ENCODE results near the gene SLC43A3. TPM values are rescaled to one million over a fixed set of nuclear protein-coding genes. Genes with fewer than 3 reads are reported as not detected.

SLC43A3 gene
- total and polyA plus RNA-seq, 2 experiments from 2014 or later: 23.2 to 33.3 TPM

- Histone ChIP-seq H3K9ac (no peak overlapping the region), H3K4me1 (ENCODE audit: insufficient read depth) (no peaks in the 10 kb centered on the region; the same call in 1 of the 2 replicates), H3K9me2 (ENCODE audit: insufficient read depth) (no peaks in the 10 kb centered on the region), H4K20me1 (ENCODE audit: insufficient read depth) (no peaks in the 10 kb centered on the region), H2AFZ (no peak overlapping the region), H3K9me3 (ENCODE audit: low read depth) (no peaks in the 10 kb centered on the region), H3K36me3 (ENCODE audit: low read depth) (no peaks in the 10 kb centered on the region), H3K27ac (no peak overlapping the region), H3F3A (ENCODE audit: insufficient read depth) (0 out of 2 replicates have a peak, but pooled peaks cover 5% of the 10 kb centered on the region), H3K4me3 (no peak overlapping the region), H3K79me2 (ENCODE audit: insufficient read depth) (no peaks in the 10 kb centered on the region), H3K4me2 (ENCODE audit: unreplicated experiment) (no peak overlapping the region), H3K27me3 (replicated peaks; ENCODE audit: insufficient read depth) (no peaks in the 10 kb centered on the region)
- WGBS, 2 experiments (ENCODE audit: low coverage in 1 of 2, low lambda C conversion rate in 2 of 2, missing lambda C conversion rate in 2 of 2): 66% methylated on average over 8 of the region's 8 CpGs
- in situ Hi-C loops (cut with MboI): no loop called here
- TF ChIP-seq EZH2 (IDR thresholded peaks at IDR 0.05; ENCODE audit: insufficient read depth, poor library complexity, severe bottlenecking): no peak
- no peak for DNase-seq
Measured at GRCh38 chr11:57392066-57392762, 34.7 kb downstream of the SLC43A3 start.

- no peaks in the 10 kb centered on the region for H3K27me3 ChIP-seq (replicated peaks; ENCODE audit: insufficient read depth)
- H3K4me1 ChIP-seq (ENCODE audit: insufficient read depth): no peaks in the 10 kb centered on the region; the same call in 1 of the 2 replicates
- H3K27ac ChIP-seq: no peak overlapping the region
- H4K20me1 ChIP-seq (ENCODE audit: insufficient read depth): no peaks in the 10 kb centered on the region
- WGBS, 2 experiments (ENCODE audit: low coverage in 1 of 2, low lambda C conversion rate in 2 of 2, missing lambda C conversion rate in 2 of 2): 23 to 27% methylated on average over 2 of the region's 2 CpGs
- 0 out of 2 replicates have a peak, but pooled peaks cover 5% of the 10 kb centered on the region for H3F3A ChIP-seq (ENCODE audit: insufficient read depth)
- no peaks in the 10 kb centered on the region for H3K9me3 ChIP-seq (ENCODE audit: low read depth)
- in situ Hi-C loops (cut with MboI): no loop called here
- no peak overlapping the region for H2AFZ ChIP-seq
- DNase-seq: peak; percentile 51
- no peaks in the 10 kb centered on the region for H3K36me3 ChIP-seq (ENCODE audit: low read depth)
- no peaks in the 10 kb centered on the region for H3K79me2 ChIP-seq (ENCODE audit: insufficient read depth)
- no peak overlapping the region for H3K4me3 ChIP-seq
- no peak overlapping the region for H3K9ac ChIP-seq
- H3K4me2 ChIP-seq (ENCODE audit: unreplicated experiment): no peak overlapping the region
- no peaks in the 10 kb centered on the region for H3K9me2 ChIP-seq (ENCODE audit: insufficient read depth)
- TF ChIP-seq EZH2 (IDR thresholded peaks at IDR 0.05; ENCODE audit: insufficient read depth, poor library complexity, severe bottlenecking): no peak
- TF ChIP-seq EZH2phosphoT487 (IDR thresholded peaks at IDR 0.05; ENCODE audit: insufficient read depth, low read depth): no peak
Measured at GRCh38 chr11:57391539-57391938, 35.4 kb downstream of the SLC43A3 start.

- in situ Hi-C loops (cut with MboI): no loop called here
- no peak overlapping the region for H2AFZ ChIP-seq
- 93 to 98% methylated on average over 3 of the region's 3 CpGs for WGBS, 2 experiments (ENCODE audit: low coverage in 1 of 2, low lambda C conversion rate in 2 of 2, missing lambda C conversion rate in 2 of 2)
Measured at GRCh38 chr11:57391111-57391510, 35.8 kb downstream of the SLC43A3 start.

DNA sequence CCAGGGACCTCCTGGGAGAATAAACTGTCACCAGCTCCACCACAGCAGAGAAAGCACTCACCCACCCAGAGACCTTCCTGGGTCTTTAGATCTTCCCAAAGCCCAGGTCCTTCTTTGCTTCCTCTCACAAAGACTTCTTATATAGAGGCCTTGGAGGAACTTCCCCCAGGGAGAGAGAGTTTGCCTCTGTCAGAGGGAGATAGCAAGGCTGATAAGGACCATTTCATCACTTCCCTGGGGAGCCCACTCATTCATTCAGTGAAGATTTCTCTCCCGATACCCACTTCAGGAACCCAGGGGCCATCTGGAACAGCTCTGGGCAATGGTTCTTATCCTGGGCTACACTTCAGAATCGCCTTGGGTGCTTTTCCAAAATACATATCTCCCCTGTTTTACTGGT is 36.4 kb downstream of the SLC43A3 start, which contains the start of gene PRG2:
Gene PRG2, minus strand, starts transcription at position 116 of the 400 bp plus-strand sequence. CDS start 706 bp downstream, outside the sequence.
- 76 to 83% methylated on average over 2 of the region's 2 CpGs for WGBS, 2 experiments (ENCODE audit: low coverage in 1 of 2, low lambda C conversion rate in 2 of 2, missing lambda C conversion rate in 2 of 2)
- Histone ChIP-seq H3K4me1 (ENCODE audit: insufficient read depth) (no peaks in the 10 kb centered on the region; the same call in 1 of the 2 replicates), H3K27me3 (replicated peaks; ENCODE audit: insufficient read depth) (no peaks in the 10 kb centered on the region), H3K4me2 (ENCODE audit: unreplicated experiment) (no peak within 1 kb of the TSS), H3K79me2 (ENCODE audit: insufficient read depth) (no peaks in the 10 kb centered on the region), H3K4me3 (no peak within 1 kb of the TSS), H3K27ac (no peak within 1 kb of the TSS), H3F3A (ENCODE audit: insufficient read depth) (0 out of 2 replicates have a peak, but pooled peaks cover 5% of the 10 kb centered on the region), H4K20me1 (ENCODE audit: insufficient read depth) (no peaks in the 10 kb centered on the region), H3K36me3 (ENCODE audit: low read depth) (no peaks in the 10 kb centered on the region), H2AFZ (no peak within 1 kb of the TSS), H3K9me3 (ENCODE audit: low read depth) (no peaks in the 10 kb centered on the region), H3K9ac (no peak within 1 kb of the TSS), H3K9me2 (ENCODE audit: insufficient read depth) (no peaks in the 10 kb centered on the region)
- TF ChIP-seq EZH2 (IDR thresholded peaks at IDR 0.05; ENCODE audit: insufficient read depth, poor library complexity, severe bottlenecking) (no peak), EZH2phosphoT487 (IDR thresholded peaks at IDR 0.05; ENCODE audit: insufficient read depth, low read depth) (no peak)
- no peak for DNase-seq
- in situ Hi-C loops (cut with MboI): no loop called here

More at GRCh38 chr11:57391111-57391510, 35.8 kb downstream of the SLC43A3 start:
- Histone ChIP-seq H3K9ac (no peak overlapping the region), H3K4me3 (no peak overlapping the region), H3K36me3 (ENCODE audit: low read depth) (no peaks in the 10 kb centered on the region), H3K4me1 (ENCODE audit: insufficient read depth) (no peaks in the 10 kb centered on the region; the same call in 1 of the 2 replicates), H3K27ac (no peak overlapping the region), H3K79me2 (ENCODE audit: insufficient read depth) (no peaks in the 10 kb centered on the region), H4K20me1 (ENCODE audit: insufficient read depth) (no peaks in the 10 kb centered on the region), H3K4me2 (ENCODE audit: unreplicated experiment) (no peak overlapping the region), H3K9me3 (ENCODE audit: low read depth) (no peaks in the 10 kb centered on the region), H3K9me2 (ENCODE audit: insufficient read depth) (no peaks in the 10 kb centered on the region), H3K27me3 (replicated peaks; ENCODE audit: insufficient read depth) (no peaks in the 10 kb centered on the region), H3F3A (ENCODE audit: insufficient read depth) (0 out of 2 replicates have a peak, but pooled peaks cover 5% of the 10 kb centered on the region)
- no peak for DNase-seq
- TF ChIP-seq EZH2 (IDR thresholded peaks at IDR 0.05; ENCODE audit: insufficient read depth, poor library complexity, severe bottlenecking) (no peak), EZH2phosphoT487 (IDR thresholded peaks at IDR 0.05; ENCODE audit: insufficient read depth, low read depth) (no peak)
